Fibroblast of villous mesenchyme (primary cell): ENCODE measurements around the gene PARD6A. TPM values are rescaled to one million over a fixed set of nuclear protein-coding genes. Genes with fewer than 3 reads are reported as not detected.
A peak's percentile ranks its signal among the peaks of the same experiment; 100 is the strongest.

Source experiments
- DNase-seq: peaks from one replicate; pipeline ENCODE4 v3.0.0-alpha.2; 2010; ENCODE audit warnings: low read depth
- H3K4me3 ChIP-seq: 2 replicates; pipeline ENCODE4 v1.5.1; 2011; ENCODE audit warnings: low read depth, mild to moderate bottlenecking, low read length
- total RNA-seq: library from RNA; depleted of rRNA; stranded (reverse); fragments of >200 nt; gene quantifications from 2 replicates; pipeline ENCODE4 v1.2.3, GENCODE V29; 2012
- TF ChIP-seq, protein P1 (sequence below): IDR thresholded peaks from 2 replicates; pipeline ENCODE4 v1.5.1; 2012; ENCODE audit warnings: low read depth, mild to moderate bottlenecking, low read length; ENCODE audit not compliant: insufficient read depth

Gene PARD6A
- total RNA-seq, 1 donor: 2.6 TPM

DNA sequence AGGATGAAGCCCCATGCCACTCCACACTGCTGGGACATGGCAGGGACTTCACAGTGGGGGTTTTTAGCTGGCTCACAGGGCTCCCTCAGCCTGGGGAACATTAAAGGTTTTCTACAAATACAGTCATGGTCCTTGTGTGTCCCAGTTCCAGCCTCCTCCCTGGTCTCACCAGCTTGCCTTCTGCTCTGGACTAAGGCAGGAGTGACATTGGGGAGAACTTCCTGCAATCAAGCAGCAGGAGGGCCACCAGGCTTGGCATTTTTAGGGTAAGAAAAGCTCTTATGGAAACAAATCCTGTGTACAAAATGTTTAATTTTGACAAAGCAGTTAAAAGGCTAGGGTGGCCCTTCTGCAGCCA, 1.9 kb downstream of the PARD6A start:
- TF ChIP-seq, protein P1, sequence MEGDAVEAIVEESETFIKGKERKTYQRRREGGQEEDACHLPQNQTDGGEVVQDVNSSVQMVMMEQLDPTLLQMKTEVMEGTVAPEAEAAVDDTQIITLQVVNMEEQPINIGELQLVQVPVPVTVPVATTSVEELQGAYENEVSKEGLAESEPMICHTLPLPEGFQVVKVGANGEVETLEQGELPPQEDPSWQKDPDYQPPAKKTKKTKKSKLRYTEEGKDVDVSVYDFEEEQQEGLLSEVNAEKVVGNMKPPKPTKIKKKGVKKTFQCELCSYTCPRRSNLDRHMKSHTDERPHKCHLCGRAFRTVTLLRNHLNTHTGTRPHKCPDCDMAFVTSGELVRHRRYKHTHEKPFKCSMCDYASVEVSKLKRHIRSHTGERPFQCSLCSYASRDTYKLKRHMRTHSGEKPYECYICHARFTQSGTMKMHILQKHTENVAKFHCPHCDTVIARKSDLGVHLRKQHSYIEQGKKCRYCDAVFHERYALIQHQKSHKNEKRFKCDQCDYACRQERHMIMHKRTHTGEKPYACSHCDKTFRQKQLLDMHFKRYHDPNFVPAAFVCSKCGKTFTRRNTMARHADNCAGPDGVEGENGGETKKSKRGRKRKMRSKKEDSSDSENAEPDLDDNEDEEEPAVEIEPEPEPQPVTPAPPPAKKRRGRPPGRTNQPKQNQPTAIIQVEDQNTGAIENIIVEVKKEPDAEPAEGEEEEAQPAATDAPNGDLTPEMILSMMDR: no peak
- DNase-seq: no peak
- no peak overlapping the region for H3K4me3 ChIP-seq

DNA sequence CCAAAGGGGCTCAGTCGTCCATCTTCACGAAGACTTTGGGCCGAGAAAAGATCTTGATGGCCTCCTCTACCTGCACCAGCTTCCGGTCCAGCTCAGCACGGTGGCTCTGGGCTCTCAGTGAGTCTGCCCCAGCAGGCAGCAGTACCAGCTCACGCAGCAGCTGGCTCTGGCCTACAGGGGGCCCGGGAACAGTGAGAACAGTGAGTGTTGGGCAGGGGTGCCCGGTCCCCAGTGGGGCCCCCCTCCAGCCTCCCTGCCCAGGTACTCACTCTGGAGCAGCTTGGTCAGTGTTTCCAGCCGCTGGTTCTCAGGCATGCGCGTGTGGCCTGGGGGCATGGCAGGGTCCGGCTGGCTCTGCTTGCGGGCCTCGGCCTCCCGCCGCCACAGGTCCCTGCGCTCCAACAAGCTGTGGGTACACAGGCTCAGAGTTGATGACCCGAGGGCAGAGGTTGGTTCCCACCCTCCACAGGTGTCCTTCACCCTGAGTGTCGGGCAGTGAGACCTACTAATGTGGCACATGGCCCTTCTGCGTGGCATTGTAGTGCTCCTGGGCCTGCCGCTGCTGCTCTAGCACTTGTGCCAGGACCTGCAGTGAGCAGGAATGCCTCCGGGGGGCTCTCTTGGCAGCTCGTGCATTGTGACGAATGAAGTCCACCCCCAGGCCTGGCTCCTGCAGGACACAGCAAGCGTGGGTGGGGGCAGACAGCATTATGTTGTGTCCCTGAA, 2.6 kb downstream of the PARD6A start:
- no peak for DNase-seq
- no peak overlapping the region for H3K4me3 ChIP-seq
- TF ChIP-seq, protein P1: peak; percentile 21

DNA sequence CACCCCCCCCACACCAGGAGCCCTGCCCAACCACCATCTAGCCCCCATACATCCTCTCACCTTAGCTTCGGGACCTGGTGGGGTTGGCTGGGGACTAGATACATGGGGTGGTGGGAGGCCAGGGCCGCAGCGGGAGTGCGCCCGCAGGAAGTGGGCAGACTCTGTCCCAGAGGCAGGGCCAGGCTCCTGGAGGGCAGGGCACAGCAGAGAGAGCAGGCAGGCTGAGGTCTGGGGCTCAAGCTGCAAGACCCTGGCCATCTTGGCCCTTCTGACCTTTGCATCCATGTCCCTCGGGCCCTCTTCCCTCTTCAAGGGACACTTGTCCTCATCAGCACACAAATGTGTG, 3.1 kb downstream of the PARD6A start:
- TF ChIP-seq, protein P1: no peak
- no peak for DNase-seq
- H3K4me3 ChIP-seq: no peak overlapping the region

DNA sequence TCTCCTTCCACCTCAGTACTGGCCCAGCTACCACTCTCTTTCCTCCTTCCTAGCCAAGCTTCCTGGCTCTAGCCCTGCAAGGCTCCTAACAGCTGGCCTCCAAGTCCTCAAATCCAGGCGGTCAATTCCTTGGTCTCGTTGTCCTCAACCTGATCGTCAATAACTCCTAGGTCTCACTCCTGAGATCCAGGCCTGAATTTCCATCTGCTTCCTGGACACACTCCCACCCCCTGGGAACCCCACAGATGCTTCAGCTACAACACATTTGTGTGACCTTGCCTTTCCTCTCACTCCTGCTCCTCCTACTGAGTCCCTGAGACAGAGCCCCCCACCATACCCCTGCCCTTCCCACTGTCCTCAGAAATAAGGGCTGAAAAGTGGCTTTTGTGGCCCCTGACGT, 3.5 kb downstream of the PARD6A start:
- TF ChIP-seq, protein P1: no peak
- no peak overlapping the region for H3K4me3 ChIP-seq
- DNase-seq: no peak

DNA sequence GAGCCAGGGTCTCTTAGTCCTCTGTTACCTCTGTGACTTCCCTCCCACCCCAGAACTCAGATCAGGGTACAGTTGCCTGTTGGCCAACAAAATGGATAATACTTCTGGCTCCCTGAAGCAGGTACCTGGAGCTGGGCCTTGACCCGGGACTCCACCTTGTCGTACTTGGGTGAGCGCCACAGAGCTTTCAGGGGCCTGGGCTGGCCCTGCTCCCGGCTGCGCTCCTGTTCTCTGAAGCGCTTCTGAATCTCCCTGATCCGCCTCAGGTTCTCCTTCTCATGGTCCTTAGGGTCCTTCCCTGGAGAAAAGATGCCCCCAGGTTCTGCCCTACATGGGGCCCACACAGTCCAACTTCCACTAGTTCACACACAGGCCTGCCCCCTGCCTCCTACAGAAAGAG, 4.1 kb downstream of the PARD6A start:
- no peak overlapping the region for H3K4me3 ChIP-seq
- TF ChIP-seq, protein P1: no peak
- DNase-seq: no peak

DNA sequence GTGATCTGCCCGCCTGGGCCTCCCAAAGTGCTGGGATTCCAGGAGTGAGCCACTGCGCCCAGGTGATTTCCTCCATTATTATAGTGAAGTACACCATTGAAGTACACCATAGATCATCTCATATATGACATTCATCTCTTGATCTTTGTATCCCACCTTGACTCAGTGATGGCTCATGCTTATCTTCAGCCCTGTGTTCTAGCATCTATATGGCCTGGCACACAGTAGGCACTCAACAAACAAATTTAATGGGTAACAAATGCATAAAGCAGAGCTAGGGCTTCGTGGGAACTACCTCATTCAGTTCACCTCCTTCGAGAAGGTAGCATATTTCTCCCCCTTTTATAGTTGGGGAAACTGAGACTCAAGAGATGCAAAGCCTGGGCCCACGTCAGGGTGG, 4.8 kb downstream of the PARD6A start:
- H3K4me3 ChIP-seq: peak overlapping the region; percentile 73
- no peak for DNase-seq
- TF ChIP-seq, protein P1: no peak

DNA sequence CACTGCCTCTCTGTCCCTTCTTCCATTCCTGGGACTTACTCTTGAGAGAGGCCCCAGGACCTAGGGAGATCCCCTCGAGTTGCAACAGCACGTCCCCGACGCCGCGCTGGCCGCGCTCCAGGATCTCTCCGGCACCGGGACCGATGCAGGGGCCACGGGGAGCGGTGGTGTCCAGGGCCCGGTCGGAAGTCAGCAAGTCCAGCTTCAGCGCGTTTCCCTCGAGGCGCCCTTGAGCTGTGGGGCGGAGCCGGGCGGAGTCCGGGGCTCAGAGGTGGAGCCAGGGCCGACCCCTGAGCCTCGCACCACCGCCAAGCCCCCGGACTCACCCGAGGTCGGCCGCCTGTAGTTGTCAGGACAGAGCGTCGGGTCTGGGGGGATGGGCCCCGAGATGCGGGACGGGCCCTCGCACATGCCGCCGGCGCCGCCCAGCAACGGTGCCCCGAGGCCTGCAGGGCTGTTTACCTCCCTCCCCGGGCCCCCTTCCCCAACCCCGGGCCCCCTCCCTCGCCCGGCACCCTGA, 5.3 kb downstream of the PARD6A start:
- DNase-seq: peak; percentile 38
- peak overlapping the region; percentile 73 for H3K4me3 ChIP-seq

More for the DNA sequence above, 5.3 kb downstream of the PARD6A start:
- TF ChIP-seq, protein P1: no peak
